GM19372 (cell line): ENCODE measurements around the gene ITGB1.
"Not testable (repeated sequence)": the region's sequence is repeated elsewhere in the genome, so short reads cannot be mapped to it uniquely, and the experiment has no call there.

ENCODE experiments used
- ATAC-seq: cut with Tn5 transposase; IDR thresholded peaks from one replicate; pipeline ENCODE4 v1.9.1; 2021; ENCODE audit warnings: mild to moderate bottlenecking, low read depth, moderate library complexity; ENCODE audit not compliant: unreplicated experiment

Gene ITGB1

GRCh38 chr10:32895200-32895968, 62.6 kb downstream of the ITGB1 start:
- ATAC-seq = not testable (repeated sequence)

GRCh38 chr10:32893916-32894664, 63.9 kb downstream of the ITGB1 start:
- ATAC-seq = no peak

GRCh38 chr10:32893434-32893833, 64.6 kb downstream of the ITGB1 start:
- ATAC-seq = no peak

GRCh38 chr10:32891261-32891660, 66.8 kb downstream of the ITGB1 start:
- ATAC-seq = no peak

- no peak for ATAC-seq
These were observed 67.6 kb downstream of the ITGB1 start for GRCh38 chr10:32890444-32890843.

- ATAC-seq = no peak
These were observed 68.3 kb downstream of the ITGB1 start for GRCh38 chr10:32889631-32890212.

GRCh38 chr10:32888161-32888927, 69.7 kb downstream of the ITGB1 start:
- no peak for ATAC-seq

GRCh38 chr10:32887481-32887880, 70.5 kb downstream of the ITGB1 start:
- ATAC-seq = no peak

- no peak for ATAC-seq
These were observed 76.0 kb downstream of the ITGB1 start for GRCh38 chr10:32882076-32882475.

- no peak for ATAC-seq
These were observed 79.4 kb downstream of the ITGB1 start for GRCh38 chr10:32878646-32879045.

- no peak for ATAC-seq
These were observed 80.1 kb downstream of the ITGB1 start for GRCh38 chr10:32877915-32878314.

- ATAC-seq = no peak
These were observed 92.9 kb downstream of the ITGB1 start for GRCh38 chr10:32865170-32865569.

- no peak for ATAC-seq
These were observed 103.6 kb downstream of the ITGB1 start for GRCh38 chr10:32854435-32854834.

GRCh38 chr10:32851301-32851700, 106.7 kb downstream of the ITGB1 start:
- no peak for ATAC-seq
